PC-3 (cell line): Measurements from ENCODE around the gene CEP126.

Experiments used
- EZH2 ChIP-seq: fragments of 300-600 bp; sonication (generic); IDR thresholded peaks from one replicate; pipeline ENCODE4 v1.6.1; 2017; ENCODE audit warnings: antibody characterized with exemption, mild to moderate bottlenecking, low read length; ENCODE audit not compliant: unreplicated experiment
- TF ChIP-seq, protein P1 (sequence below): fragments of 300-600 bp; sonication (generic); conservative IDR thresholded peaks from 2 replicates; pipeline ENCODE4 v1.5.1; 2017; ENCODE audit warnings: antibody characterized with exemption, low read depth, mild to moderate bottlenecking, low read length

DNA sequence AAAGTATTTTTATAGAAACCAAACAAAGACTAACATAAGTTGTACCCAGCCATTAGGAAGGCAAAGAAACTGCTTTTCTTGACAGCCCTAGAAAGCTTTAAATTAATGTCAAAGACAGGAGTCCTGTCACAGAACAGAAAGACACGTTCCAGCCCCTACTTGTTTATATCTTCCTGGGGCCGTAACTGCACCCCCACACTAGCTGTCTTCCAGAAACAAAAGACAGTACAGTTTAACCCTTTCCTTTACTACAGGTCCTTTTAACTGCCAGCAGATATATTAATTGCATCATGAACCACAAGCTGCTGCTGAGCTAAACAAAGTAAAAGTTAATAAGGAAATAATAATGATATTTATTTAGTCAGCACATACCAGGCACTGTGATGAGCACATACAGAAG lies 112.1 kb downstream of the CEP126 start:
- TF ChIP-seq, protein P1, sequence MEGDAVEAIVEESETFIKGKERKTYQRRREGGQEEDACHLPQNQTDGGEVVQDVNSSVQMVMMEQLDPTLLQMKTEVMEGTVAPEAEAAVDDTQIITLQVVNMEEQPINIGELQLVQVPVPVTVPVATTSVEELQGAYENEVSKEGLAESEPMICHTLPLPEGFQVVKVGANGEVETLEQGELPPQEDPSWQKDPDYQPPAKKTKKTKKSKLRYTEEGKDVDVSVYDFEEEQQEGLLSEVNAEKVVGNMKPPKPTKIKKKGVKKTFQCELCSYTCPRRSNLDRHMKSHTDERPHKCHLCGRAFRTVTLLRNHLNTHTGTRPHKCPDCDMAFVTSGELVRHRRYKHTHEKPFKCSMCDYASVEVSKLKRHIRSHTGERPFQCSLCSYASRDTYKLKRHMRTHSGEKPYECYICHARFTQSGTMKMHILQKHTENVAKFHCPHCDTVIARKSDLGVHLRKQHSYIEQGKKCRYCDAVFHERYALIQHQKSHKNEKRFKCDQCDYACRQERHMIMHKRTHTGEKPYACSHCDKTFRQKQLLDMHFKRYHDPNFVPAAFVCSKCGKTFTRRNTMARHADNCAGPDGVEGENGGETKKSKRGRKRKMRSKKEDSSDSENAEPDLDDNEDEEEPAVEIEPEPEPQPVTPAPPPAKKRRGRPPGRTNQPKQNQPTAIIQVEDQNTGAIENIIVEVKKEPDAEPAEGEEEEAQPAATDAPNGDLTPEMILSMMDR, result no peak
- no peak for TF ChIP-seq EZH2
